Thyroid gland (tissue), 4 donors: ENCODE data around the gene MNS1.

Experiments
- POLR2A ChIP-seq, 2 donors: fragments of 450-650 bp; IDR thresholded peaks; one replicate each; pipeline ENCODE4 v1.6.1; 2017; ENCODE audit warnings: antibody characterized with exemption in 2 of 2, mild to moderate bottlenecking in 2 of 2, moderate library complexity in 1 of 2
- TF ChIP-seq, protein P1 (sequence below), 6 experiments: fragments of 200-600 bp in 3 of 6; fragments of 450-650 bp in 3 of 6; sonication (generic) in 3 of 6; IDR thresholded peaks; one replicate each; pipeline ENCODE4 v1.5.1; 2016 to 2019; ENCODE audit warnings: antibody characterized with exemption in 6 of 6, mild to moderate bottlenecking in 2 of 6, inconsistent platforms in 1 of 6, moderate library complexity in 1 of 6

DNA sequence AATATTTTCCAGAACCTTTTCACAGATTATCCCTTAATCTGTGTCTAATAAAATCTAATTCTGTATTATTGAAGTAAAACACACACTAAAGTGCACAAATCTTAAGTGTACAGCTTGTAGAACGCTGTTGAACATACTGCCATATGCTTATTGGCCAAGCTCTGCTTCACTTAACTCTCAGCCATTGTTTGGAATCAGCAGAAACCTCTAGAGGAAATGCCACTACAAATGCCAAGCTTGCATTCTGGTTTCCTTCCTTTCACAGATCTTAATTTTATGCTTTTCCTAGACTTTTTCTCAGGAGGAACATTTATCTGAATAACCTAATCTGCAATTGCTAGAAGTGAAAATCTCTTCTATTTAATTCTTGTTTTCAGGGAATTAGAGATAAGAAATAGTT, 10.1 kb downstream of the MNS1 start:
- TF ChIP-seq POLR2A (IDR thresholded peaks at IDR 0.05): no peak
- TF ChIP-seq, protein P1, sequence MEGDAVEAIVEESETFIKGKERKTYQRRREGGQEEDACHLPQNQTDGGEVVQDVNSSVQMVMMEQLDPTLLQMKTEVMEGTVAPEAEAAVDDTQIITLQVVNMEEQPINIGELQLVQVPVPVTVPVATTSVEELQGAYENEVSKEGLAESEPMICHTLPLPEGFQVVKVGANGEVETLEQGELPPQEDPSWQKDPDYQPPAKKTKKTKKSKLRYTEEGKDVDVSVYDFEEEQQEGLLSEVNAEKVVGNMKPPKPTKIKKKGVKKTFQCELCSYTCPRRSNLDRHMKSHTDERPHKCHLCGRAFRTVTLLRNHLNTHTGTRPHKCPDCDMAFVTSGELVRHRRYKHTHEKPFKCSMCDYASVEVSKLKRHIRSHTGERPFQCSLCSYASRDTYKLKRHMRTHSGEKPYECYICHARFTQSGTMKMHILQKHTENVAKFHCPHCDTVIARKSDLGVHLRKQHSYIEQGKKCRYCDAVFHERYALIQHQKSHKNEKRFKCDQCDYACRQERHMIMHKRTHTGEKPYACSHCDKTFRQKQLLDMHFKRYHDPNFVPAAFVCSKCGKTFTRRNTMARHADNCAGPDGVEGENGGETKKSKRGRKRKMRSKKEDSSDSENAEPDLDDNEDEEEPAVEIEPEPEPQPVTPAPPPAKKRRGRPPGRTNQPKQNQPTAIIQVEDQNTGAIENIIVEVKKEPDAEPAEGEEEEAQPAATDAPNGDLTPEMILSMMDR (IDR thresholded peaks at IDR 0.05): no peak
